ENCODE data around the gene WWC2.

The WWC2 gene

GRCh38 chr4:183175631-183176232 is 76.7 kb downstream of the WWC2 start:
- no peak for DNase-seq

- DNase-seq: no peak
Measured at GRCh38 chr4:183177001-183177400, 77.9 kb downstream of the WWC2 start.

DNA sequence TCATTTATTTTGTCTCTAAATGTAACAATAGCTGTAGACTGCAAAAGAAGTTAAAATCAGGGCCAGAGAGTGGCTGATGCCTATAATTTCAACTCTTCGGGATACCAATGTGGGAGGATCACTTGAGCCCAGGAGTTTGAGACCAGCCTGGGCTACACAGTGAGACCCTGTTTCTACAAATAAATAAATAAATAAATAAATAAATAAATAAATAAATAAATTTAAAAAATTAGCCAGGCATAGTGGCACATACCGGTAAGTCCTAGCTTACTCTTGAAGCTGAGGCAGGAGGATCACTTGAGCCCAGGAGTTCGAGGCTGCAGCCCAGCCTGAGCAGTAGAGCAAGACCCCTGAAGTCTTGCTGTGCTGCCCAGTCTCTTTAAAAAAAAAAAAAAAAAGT is 79.1 kb downstream of the WWC2 start:
- DNase-seq: no peak

DNA sequence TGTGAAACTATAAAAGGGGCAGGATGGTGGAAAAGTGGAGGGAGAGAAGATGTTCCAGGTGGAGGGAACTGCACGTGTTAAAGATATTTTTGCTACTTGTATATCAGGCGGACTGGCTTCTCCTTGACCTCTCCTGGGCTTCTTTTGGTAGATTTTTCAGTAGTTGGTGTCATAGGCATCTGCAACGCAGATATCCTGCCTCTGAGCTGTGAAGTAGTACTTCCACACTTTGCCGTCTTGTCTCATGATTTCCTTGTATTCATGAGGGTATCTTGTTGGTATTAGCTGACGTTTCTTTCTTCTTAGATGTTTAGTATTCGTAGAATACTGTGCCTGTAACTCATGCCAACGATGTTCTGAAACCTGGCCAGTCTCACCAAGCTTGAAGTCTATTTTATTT is 81.0 kb downstream of the WWC2 start:
- DNase-seq: no peak

GRCh38 chr4:183180621-183181020 is 81.6 kb downstream of the WWC2 start:
- no peak for DNase-seq

DNA sequence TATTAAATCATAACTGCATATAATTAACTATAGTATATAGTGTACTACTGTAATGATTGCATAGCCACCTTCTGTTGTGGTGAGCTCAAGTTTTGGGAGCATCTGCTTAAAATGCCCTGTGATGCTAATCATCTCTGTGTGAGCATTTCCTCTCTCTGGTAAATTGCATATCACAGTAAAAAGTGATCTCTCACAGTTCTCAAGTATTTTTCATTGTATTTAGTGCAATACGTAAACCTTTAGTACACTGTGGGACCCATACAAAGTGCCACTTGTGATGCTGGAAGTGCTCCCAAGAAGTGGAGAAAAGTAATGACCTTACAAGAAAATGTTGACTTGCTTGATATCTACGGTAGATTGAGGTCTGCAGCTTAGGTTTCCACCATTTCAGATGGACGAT is 82.0 kb downstream of the WWC2 start:
- no peak for DNase-seq

GRCh38 chr4:183182873-183183725 is 84.0 kb downstream of the WWC2 start:
- peak; percentile 94 for DNase-seq

- DNase-seq: peak; percentile 31
Measured at GRCh38 chr4:183183906-183184535, 85.0 kb downstream of the WWC2 start.

- no peak for DNase-seq
Measured at GRCh38 chr4:183185018-183185417, 86.0 kb downstream of the WWC2 start.

GRCh38 chr4:183185559-183185958 is 86.5 kb downstream of the WWC2 start:
- no peak for DNase-seq

DNA sequence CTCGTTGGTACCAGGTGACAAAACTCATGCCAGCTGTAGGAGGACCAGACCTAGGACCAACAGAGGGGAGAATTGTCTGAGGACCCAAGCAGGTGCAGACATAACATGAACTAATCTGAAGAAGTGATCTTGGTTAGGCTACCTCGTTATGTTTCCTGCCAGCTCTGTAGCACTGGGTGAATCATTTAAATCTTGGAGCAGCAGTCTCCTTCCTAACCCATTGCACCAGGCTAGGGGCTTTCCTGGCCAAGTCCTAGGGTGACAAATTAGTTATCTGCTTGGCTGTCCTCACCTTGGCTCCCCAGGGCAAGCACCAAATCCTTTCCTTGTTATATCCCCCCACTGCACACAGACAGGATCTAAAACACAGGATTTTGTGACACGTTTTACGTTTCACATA is 87.8 kb downstream of the WWC2 start:
- DNase-seq: no peak

DNA sequence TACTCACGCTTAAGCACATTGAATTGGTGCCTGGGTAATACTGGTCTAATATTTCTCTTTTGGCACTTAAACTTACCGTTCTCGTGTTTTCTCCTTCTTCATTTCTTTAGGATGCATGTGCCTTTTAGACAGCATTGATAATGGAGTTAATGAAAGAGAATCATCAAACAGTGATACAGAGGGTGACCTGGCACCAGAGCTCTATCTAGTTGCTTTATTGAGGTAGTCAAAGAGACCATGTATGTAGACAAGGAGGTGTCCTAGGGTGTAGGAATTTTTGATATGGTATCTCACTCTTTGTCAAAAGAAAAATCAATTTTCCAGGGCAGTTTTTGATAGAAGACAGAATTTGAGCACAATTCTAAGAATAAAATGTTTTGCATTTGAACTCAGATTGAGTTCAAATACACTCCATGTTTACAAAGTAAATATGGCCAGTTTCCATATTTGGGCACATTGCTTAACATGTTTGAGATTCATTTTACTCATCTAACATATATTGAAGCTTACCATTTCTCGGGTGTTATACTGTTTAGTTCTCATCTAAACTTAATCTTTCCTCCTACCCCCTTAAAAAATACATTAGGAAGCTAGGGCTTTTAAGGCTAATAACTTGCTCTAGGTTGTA is 92.0 kb downstream of the WWC2 start:
- no peak for DNase-seq

DNA sequence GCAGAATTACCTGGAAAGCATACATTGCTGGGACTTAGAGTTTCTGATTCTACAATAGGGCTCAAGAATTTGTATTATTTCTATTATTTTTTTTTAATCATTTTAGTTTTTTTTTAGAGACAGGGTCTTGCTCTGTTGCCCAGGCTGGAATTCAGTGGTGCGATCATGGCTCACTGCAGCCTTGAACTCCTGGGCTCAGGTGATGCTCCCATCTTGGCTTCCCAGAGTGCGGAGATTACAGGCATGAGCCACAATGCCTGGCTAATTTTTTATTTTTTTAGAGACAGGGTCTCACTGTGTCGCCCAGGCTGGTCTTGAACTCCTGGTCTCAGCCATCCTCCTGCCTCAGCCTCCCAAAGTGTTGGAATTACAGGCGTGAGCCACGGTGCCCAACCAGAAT is 92.6 kb downstream of the WWC2 start:
- no peak for DNase-seq

- DNase-seq: no peak
Measured at GRCh38 chr4:183192571-183192970, 93.5 kb downstream of the WWC2 start.

GRCh38 chr4:183193730-183194338 is 94.8 kb downstream of the WWC2 start:
- peak; percentile 63 for DNase-seq

DNA sequence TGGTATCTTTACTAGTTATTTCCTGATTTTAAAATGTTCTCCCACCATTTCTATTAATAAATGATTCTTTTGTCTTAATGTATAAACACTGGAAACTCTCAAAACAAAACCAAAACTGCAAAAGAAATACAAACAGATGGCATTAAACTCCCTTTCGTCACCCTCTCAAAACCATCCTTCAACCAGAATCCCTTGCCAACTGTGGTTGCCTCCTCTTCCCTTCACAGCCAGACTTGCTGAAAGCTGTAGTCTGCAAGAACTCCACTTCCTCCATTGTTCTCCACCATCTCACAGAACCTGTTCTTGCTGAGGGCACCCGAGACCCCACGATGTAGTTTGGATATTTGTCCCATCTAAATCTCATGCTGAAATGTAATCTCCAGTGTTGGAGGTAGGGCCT is 96.5 kb downstream of the WWC2 start:
- DNase-seq: peak; percentile 31

- DNase-seq: no peak
Measured at GRCh38 chr4:183197140-183197539, 98.1 kb downstream of the WWC2 start.

DNA sequence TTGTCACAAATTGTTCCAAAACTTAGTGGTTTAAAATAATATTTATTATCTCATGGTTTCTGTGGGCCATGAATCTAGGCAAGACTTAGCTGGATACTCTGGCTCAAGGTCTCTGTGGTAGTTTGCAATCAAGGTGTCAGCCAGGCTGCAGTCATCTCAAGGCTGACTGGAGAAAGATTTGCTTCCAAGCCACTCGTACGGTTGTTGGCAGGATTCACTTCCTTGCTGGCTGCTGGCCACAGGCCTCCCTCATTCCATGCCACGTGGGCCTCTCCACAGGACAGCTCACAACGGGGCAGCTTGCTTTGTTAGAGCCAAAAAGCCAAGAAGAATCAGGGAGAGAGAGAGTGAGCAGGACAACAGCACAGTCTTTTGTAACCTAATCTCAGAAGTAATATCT is 101.4 kb downstream of the WWC2 start:
- DNase-seq: no peak

GRCh38 chr4:183201331-183201730 is 102.3 kb downstream of the WWC2 start:
- DNase-seq: no peak

- DNase-seq: no peak
Measured at GRCh38 chr4:183202523-183202922, 103.5 kb downstream of the WWC2 start.

- no peak for DNase-seq
Measured at GRCh38 chr4:183204793-183205192, 105.7 kb downstream of the WWC2 start.

DNA sequence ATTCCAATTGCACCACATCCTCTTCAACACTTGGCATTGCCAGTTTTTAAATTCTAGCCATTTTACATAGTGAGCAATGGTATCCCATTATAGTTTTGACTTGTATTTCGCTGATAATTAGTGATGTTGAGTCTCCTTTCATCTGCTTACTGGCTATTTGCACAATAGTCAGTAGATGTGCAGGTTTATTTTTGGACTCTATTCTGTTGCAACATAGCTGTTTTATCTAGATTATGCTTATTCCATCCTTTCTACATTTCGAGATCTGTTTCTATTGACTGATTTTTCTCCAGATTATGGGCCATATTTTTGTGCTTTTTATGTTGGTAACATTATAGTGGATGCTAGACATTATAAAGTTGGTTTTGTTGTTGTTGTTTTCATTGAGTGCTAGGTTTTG is 106.1 kb downstream of the WWC2 start:
- no peak for DNase-seq

- no peak for DNase-seq
Measured at GRCh38 chr4:183205709-183206108, 106.7 kb downstream of the WWC2 start.
